Measurements from ENCODE around the gene IQCK.

The IQCK gene

DNA sequence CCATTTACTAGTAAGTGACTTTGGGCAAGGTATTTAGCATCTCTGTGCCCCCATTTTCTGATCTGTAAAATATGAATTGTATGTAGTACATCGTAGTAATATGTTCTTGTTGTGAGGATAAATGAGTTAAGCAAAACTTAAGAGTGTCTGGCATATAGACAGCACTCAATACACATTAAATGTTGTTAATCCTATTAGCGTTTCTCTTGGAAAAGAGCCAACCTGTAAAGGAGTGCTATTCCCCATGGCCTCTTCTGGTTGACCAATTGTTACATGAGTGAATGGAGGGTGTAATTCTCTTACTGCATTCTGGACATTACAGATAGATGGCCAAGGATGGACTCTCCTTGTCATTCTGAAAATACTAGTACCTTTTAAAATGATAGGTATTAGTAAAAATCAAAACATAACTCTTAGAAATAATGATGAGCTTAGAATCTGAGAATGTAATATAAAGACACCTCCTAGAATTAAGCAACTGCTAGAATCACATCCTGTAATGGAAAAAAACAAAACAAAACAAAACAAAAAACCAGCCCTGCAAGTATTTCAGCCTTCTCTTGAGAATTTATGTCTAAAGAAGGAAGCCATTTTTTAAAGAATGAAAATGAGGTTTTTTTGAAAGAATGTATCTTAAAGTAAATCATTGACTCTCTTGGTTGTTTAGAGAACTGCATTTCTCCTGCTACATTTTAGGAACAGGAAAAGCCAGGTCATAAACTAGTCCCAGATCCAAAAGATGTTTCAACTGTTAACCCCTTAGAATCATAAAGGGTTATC is 30.5 kb downstream of the IQCK start:
- TF ChIP-seq FOXM1 (IDR thresholded peaks at IDR 0.05; ENCODE audit: borderline replicate concordance, low read depth) = no peak
- TF ChIP-seq, protein P1, sequence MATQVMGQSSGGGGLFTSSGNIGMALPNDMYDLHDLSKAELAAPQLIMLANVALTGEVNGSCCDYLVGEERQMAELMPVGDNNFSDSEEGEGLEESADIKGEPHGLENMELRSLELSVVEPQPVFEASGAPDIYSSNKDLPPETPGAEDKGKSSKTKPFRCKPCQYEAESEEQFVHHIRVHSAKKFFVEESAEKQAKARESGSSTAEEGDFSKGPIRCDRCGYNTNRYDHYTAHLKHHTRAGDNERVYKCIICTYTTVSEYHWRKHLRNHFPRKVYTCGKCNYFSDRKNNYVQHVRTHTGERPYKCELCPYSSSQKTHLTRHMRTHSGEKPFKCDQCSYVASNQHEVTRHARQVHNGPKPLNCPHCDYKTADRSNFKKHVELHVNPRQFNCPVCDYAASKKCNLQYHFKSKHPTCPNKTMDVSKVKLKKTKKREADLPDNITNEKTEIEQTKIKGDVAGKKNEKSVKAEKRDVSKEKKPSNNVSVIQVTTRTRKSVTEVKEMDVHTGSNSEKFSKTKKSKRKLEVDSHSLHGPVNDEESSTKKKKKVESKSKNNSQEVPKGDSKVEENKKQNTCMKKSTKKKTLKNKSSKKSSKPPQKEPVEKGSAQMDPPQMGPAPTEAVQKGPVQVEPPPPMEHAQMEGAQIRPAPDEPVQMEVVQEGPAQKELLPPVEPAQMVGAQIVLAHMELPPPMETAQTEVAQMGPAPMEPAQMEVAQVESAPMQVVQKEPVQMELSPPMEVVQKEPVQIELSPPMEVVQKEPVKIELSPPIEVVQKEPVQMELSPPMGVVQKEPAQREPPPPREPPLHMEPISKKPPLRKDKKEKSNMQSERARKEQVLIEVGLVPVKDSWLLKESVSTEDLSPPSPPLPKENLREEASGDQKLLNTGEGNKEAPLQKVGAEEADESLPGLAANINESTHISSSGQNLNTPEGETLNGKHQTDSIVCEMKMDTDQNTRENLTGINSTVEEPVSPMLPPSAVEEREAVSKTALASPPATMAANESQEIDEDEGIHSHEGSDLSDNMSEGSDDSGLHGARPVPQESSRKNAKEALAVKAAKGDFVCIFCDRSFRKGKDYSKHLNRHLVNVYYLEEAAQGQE (IDR thresholded peaks at IDR 0.05; ENCODE audit: low read depth) = no peak
- TF ChIP-seq TAF1 (IDR thresholded peaks at IDR 0.05; ENCODE audit: low read depth) = no peak
- TF ChIP-seq TCF12 (IDR thresholded peaks at IDR 0.05; ENCODE audit: low read depth) = no peak
- no peak for TF ChIP-seq EGR1 (IDR thresholded peaks at IDR 0.05)
- no peak for TF ChIP-seq CREB1 (IDR thresholded peaks at IDR 0.05; ENCODE audit: low read depth)
- TF ChIP-seq YY1 (IDR thresholded peaks at IDR 0.05; ENCODE audit: low read depth) = no peak
- TF ChIP-seq RAD21 (IDR thresholded peaks at IDR 0.05; ENCODE audit: low read depth) = no peak
- no peak for TF ChIP-seq NFIC (IDR thresholded peaks at IDR 0.05)
- TF ChIP-seq EP300 (IDR thresholded peaks at IDR 0.05; ENCODE audit: borderline replicate concordance) = no peak
- TF ChIP-seq, protein P2, sequence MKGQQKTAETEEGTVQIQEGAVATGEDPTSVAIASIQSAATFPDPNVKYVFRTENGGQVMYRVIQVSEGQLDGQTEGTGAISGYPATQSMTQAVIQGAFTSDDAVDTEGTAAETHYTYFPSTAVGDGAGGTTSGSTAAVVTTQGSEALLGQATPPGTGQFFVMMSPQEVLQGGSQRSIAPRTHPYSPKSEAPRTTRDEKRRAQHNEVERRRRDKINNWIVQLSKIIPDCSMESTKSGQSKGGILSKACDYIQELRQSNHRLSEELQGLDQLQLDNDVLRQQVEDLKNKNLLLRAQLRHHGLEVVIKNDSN (IDR thresholded peaks at IDR 0.05) = no peak
- no peak for TF ChIP-seq TEAD4 (IDR thresholded peaks at IDR 0.05)
- TF ChIP-seq ZBTB7A (IDR thresholded peaks at IDR 0.05; ENCODE audit: low read depth) = no peak
- TF ChIP-seq CEBPB (IDR thresholded peaks at IDR 0.05) = no peak
- TF ChIP-seq, protein P3, sequence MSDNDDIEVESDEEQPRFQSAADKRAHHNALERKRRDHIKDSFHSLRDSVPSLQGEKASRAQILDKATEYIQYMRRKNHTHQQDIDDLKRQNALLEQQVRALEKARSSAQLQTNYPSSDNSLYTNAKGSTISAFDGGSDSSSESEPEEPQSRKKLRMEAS (IDR thresholded peaks at IDR 0.05) = no peak

DNA sequence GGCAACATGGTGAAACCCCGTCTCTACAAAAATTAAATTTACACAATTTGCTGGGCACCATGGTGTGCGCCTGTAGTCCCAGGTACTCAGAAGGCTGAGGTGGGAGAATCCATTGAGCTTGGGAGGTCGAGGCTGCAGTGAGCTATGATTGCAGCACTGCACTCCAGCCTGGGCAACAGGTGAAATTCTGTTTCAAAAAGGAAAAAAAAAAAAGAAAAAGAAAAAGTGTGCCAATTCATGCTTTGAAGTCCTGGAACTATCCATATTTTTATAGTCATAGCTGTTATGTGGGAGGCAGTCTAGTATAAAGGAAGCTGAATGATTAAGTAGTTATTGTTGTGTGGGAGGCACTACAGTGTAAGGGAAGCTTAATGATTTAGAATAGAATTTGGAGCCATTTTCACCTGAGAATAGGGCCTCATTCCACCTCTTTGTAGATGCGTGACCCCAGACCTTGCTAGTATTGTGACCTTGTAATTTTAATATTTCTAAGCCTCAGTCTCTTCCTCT is 31.6 kb downstream of the IQCK start:
- no peak for TF ChIP-seq EP300 (IDR thresholded peaks at IDR 0.05; ENCODE audit: borderline replicate concordance)
- no peak for TF ChIP-seq NFIC (IDR thresholded peaks at IDR 0.05)
- TF ChIP-seq CEBPB (IDR thresholded peaks at IDR 0.05) = no peak
- TF ChIP-seq FOXM1 (IDR thresholded peaks at IDR 0.05; ENCODE audit: borderline replicate concordance, low read depth) = no peak
- TF ChIP-seq YY1 (IDR thresholded peaks at IDR 0.05; ENCODE audit: low read depth) = no peak
- TF ChIP-seq RAD21 (IDR thresholded peaks at IDR 0.05; ENCODE audit: low read depth) = no peak
- no peak for TF ChIP-seq TAF1 (IDR thresholded peaks at IDR 0.05; ENCODE audit: low read depth)
- TF ChIP-seq, protein P1 (IDR thresholded peaks at IDR 0.05; ENCODE audit: low read depth) = no peak
- TF ChIP-seq TEAD4 (IDR thresholded peaks at IDR 0.05) = no peak

DNA sequence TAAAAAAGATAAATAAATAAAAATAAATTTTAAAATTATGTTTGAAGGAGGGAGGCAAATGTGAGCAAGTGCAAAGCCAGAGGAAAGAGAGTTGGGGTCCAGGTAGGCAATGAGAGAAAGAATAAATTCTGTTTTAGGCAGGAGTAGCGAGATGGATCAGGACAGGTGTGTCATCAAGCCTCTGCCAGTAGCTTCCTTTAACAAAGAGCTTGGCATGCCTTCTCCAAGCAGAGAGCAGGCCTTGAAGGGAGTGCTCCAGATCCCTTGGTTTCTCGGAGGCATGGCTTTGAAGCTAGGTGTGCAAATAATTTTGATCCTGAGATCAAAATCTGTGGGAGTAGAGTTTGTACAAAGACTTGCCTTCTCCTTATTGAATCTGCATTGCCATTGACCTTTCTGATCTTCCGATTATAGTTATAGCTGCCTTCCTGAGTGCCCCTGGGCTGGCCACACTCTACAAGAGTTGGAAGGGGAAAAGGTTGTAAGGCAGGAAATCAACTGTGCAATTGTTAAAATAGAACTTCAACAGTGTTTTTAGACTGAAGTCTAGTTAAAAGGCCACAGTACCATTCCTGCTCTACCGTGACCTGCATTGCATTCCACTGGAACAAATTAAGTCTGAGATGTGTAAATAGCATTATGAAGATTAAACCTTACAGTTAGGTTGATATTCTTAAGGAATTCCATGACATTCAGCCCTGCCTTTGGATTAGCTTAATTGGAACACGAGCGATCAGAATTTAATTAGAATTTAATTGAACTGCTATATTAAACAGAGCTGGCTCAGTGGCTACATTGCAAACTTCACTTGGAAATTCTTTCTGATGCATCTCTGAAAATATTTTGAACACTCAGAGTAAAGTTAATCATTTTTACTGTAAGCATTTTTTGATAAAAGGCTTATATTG is 33.7 kb downstream of the IQCK start:
- no peak for TF ChIP-seq NFIC (IDR thresholded peaks at IDR 0.05)
- TF ChIP-seq ZBTB7A (IDR thresholded peaks at IDR 0.05; ENCODE audit: low read depth) = no peak
- TF ChIP-seq EGR1 (IDR thresholded peaks at IDR 0.05) = no peak
- no peak for TF ChIP-seq CEBPB (IDR thresholded peaks at IDR 0.05)
- TF ChIP-seq TEAD4 (IDR thresholded peaks at IDR 0.05) = no peak
- TF ChIP-seq RAD21 (IDR thresholded peaks at IDR 0.05; ENCODE audit: low read depth) = no peak
- TF ChIP-seq, protein P2 (IDR thresholded peaks at IDR 0.05) = no peak
- no peak for TF ChIP-seq TAF1 (IDR thresholded peaks at IDR 0.05; ENCODE audit: low read depth)
- no peak for TF ChIP-seq YY1 (IDR thresholded peaks at IDR 0.05; ENCODE audit: low read depth)
- TF ChIP-seq EP300 (IDR thresholded peaks at IDR 0.05; ENCODE audit: borderline replicate concordance) = no peak
- no peak for TF ChIP-seq FOXM1 (IDR thresholded peaks at IDR 0.05; ENCODE audit: borderline replicate concordance, low read depth)
- TF ChIP-seq, protein P3 (IDR thresholded peaks at IDR 0.05) = no peak
- TF ChIP-seq, protein P1 (IDR thresholded peaks at IDR 0.05; ENCODE audit: low read depth) = no peak
- no peak for TF ChIP-seq TCF12 (IDR thresholded peaks at IDR 0.05; ENCODE audit: low read depth)
- no peak for TF ChIP-seq CREB1 (IDR thresholded peaks at IDR 0.05; ENCODE audit: low read depth)

Measured in Ishikawa (cell line).